PC-9 (cell line): ENCODE results near the gene DDX27. TPM values are rescaled to one million over a fixed set of nuclear protein-coding genes. Genes with fewer than 3 reads are reported as not detected.

Source experiments
- BruUV-seq: library from RNA; stranded (reverse); fragments of 400-500 nt; replicated peaks from 2 replicates; lab custom pipeline; 2021; lab: Mats Ljungman, UMichigan
- CTCF ChIA-PET: fragments of 300-600 bp; sonication (Branson Sonifier 250); formaldehyde crosslinking; loops from one replicate; lab custom pipeline; 2022; ENCODE audit warnings: antibody characterized with exemption; lab: Charles Lee
- POLR2A ChIA-PET: fragments of 300-600 bp; sonication (Branson Sonifier 250); formaldehyde crosslinking; loops from one replicate; lab custom pipeline; 2022; ENCODE audit warnings: antibody characterized with exemption; ENCODE audit not compliant: unreplicated experiment; lab: Charles Lee
- DNase-seq, 2 experiments: peaks; one replicate each; pipeline versions ENCODE4 v3.0.0 to v3.0.0-alpha.2; 2015 to 2022; ENCODE audit warnings: mixed read lengths in 1 of 2
- H2AFZ ChIP-seq: fragments of 200-600 bp; sonication (generic); 2 replicates; pipeline ENCODE4 v1.8.1; 2017; ENCODE audit warnings: antibody characterized with exemption
- H3F3A ChIP-seq: fragments of 200-600 bp; sonication (generic); 2 replicates; pipeline ENCODE4 v1.8.1; 2017; ENCODE audit warnings: antibody characterized with exemption, mild to moderate bottlenecking, low read depth; ENCODE audit not compliant: insufficient read depth
- H3K27ac ChIP-seq: fragments of 200-600 bp; sonication (generic); 2 replicates; pipeline ENCODE4 v1.6.1; 2016; ENCODE audit warnings: mixed run types
- H3K27me3 ChIP-seq: fragments of 200-600 bp; sonication (generic); 2 replicates; pipeline ENCODE4 v1.6.1; 2016; ENCODE audit warnings: low read depth, mixed run types; ENCODE audit not compliant: insufficient read depth
- H3K36me3 ChIP-seq: fragments of 200-600 bp; sonication (generic); 2 replicates; pipeline ENCODE4 v1.6.1; 2016; ENCODE audit warnings: low read depth, mixed run types
- H3K4me1 ChIP-seq: fragments of 200-600 bp; sonication (generic); replicated peaks from 2 replicates; pipeline ENCODE4 v1.6.1; 2016; ENCODE audit warnings: mixed run types; ENCODE audit not compliant: insufficient read depth
- H3K4me2 ChIP-seq: fragments of 200-600 bp; sonication (generic); 2 replicates; pipeline ENCODE4 v1.6.1; 2017; ENCODE audit warnings: mixed run types
- H3K4me3 ChIP-seq: fragments of 200-600 bp; sonication (generic); 2 replicates; pipeline ENCODE4 v1.6.1; 2016; ENCODE audit warnings: mixed run types
- H3K79me2 ChIP-seq: fragments of 200-600 bp; sonication (generic); 2 replicates; pipeline ENCODE4 v1.6.1; 2017; ENCODE audit warnings: low read depth, mixed run types
- H3K9me2 ChIP-seq: fragments of 200-600 bp; sonication (generic); 2 replicates; pipeline ENCODE4 v1.8.1; 2017; ENCODE audit warnings: mild to moderate bottlenecking; ENCODE audit not compliant: insufficient read depth
- H3K9me3 ChIP-seq: fragments of 200-600 bp; sonication (generic); 2 replicates; pipeline ENCODE4 v1.8.1; 2016; ENCODE audit warnings: low read depth; ENCODE audit not compliant: insufficient read depth
- H4K20me1 ChIP-seq: fragments of 200-600 bp; sonication (generic); 2 replicates; pipeline ENCODE4 v1.8.1; 2017; ENCODE audit not compliant: insufficient read depth
- CTCF ChIP-seq: fragments of 200-600 bp; sonication (generic); conservative IDR thresholded peaks from 2 replicates; pipeline ENCODE4 v1.6.1; 2017; ENCODE audit warnings: mixed run types, antibody characterized with exemption, mild to moderate bottlenecking, moderate library complexity
- EZH2 ChIP-seq: fragments of 200-600 bp; sonication (generic); IDR thresholded peaks from 2 replicates; pipeline ENCODE4 v1.8.0; 2017; ENCODE audit warnings: antibody characterized with exemption, low read depth
- intact Hi-C: fragments of 100-400 bp; cut with micrococcal nuclease; formaldehyde crosslinking; loops from one replicate; pipeline ENCODE4 v1.10.0; 2022; ENCODE audit not compliant: unreplicated experiment
- total RNA-seq: library from RNA; stranded (reverse); gene quantifications from 2 replicates; pipeline ENCODE4 v1.2.3, GENCODE V29; 2021

Gene DDX27
- total RNA-seq, 1 experiment from 2014 or later, result 64.4 TPM

- H2AFZ ChIP-seq, result no peak overlapping the region
- peaks cover 66% of the 10 kb centered on the region for H3K9me3 ChIP-seq
- peak overlapping the region; percentile 98 for H3K4me3 ChIP-seq
- H3K36me3 ChIP-seq, result peaks cover 77% of the 10 kb centered on the region
- intact Hi-C loops, result no loop called here
- peak; percentile 24 to 92 for DNase-seq
- H3K4me2 ChIP-seq, result peak overlapping the region; percentile 92
- peak overlapping the region; percentile 91 for H3K27ac ChIP-seq
- BruUV-seq, result no TSS peak
- H3K79me2 ChIP-seq, result peaks cover 95% of the 10 kb centered on the region
- H4K20me1 ChIP-seq, result peaks cover 70% of the 10 kb centered on the region
- ChIA-PET CTCF (no interaction called here), POLR2A (interaction anchor here (0.5 kb wide), 2 partner anchors 18 to 635 kb away, joined by 8 to 21 read pairs; no protein-coding TSS in a partner anchor)
- TF ChIP-seq EZH2 (no peak), CTCF (no peak)
- H3K9me2 ChIP-seq, result no peaks in the 10 kb centered on the region
- H3K4me1 ChIP-seq, result peaks cover 70% of the 10 kb centered on the region
- H3F3A ChIP-seq, result peaks cover 85% of the 10 kb centered on the region
- peaks cover 25% of the 10 kb centered on the region for H3K27me3 ChIP-seq
These were observed 62.1 kb downstream of the DDX27 start for GRCh38 chr20:49281059-49281912.

- Histone ChIP-seq H3K27ac (peak overlapping the region; percentile 91), H3K4me1 (peaks cover 71% of the 10 kb centered on the region), H3K9me3 (peaks cover 73% of the 10 kb centered on the region), H3K79me2 (peaks cover 95% of the 10 kb centered on the region), H2AFZ (no peak overlapping the region), H3K4me3 (peak overlapping the region; percentile 98), H3K9me2 (no peaks in the 10 kb centered on the region), H4K20me1 (peaks cover 77% of the 10 kb centered on the region), H3F3A (peaks cover 85% of the 10 kb centered on the region), H3K27me3 (peaks cover 25% of the 10 kb centered on the region), H3K4me2 (peak overlapping the region; percentile 92), H3K36me3 (peaks cover 84% of the 10 kb centered on the region)
- intact Hi-C loops, result no loop called here
- POLR2A ChIA-PET, result interaction anchor here (0.5 to 0.6 kb wide), 2 partner anchors 17 to 104 kb away, joined by 3 to 8 read pairs; no protein-coding TSS in a partner anchor
- TF ChIP-seq EZH2 (no peak), CTCF (no peak)
- BruUV-seq, result no TSS peak
- DNase-seq, result no peak
- CTCF ChIA-PET, result no interaction called here
These were observed 62.8 kb downstream of the DDX27 start for GRCh38 chr20:49281913-49282467.

GRCh38 chr20:49282584-49283171, 63.5 kb downstream of the DDX27 start:
- Histone ChIP-seq H3K4me1 (peaks cover 78% of the 10 kb centered on the region), H2AFZ (no peak overlapping the region), H3K36me3 (peaks cover 91% of the 10 kb centered on the region), H3K9me3 (peaks cover 75% of the 10 kb centered on the region), H3K79me2 (peaks cover 95% of the 10 kb centered on the region), H4K20me1 (peaks cover 84% of the 10 kb centered on the region), H3K4me3 (peak overlapping the region; percentile 98), H3K4me2 (peak overlapping the region; percentile 92), H3F3A (peaks cover 91% of the 10 kb centered on the region), H3K9me2 (no peaks in the 10 kb centered on the region), H3K27ac (peak overlapping the region; percentile 91), H3K27me3 (peaks cover 25% of the 10 kb centered on the region)
- no TSS peak for BruUV-seq
- no peak for TF ChIP-seq EZH2
- TF ChIP-seq CTCF, result no peak
- intact Hi-C loops, result no loop called here
- ChIA-PET POLR2A (interaction anchor here (0.6 to 0.7 kb wide), 2 partner anchors 9 to 103 kb away, joined by 3 to 16 read pairs; no protein-coding TSS in a partner anchor), CTCF (no interaction called here)
- DNase-seq, result no peak
